ENCODE measurements around the gene CDH11. TPM values are rescaled to one million over a fixed set of nuclear protein-coding genes. Genes with fewer than 3 reads are reported as not detected.

CDH11 gene
- total and polyA plus RNA-seq, 8 donors, result 2.2 to 171 (median 15.2) TPM

- no peak for DNase-seq
- H3K4me1 ChIP-seq, result peaks cover 0 to 4% (median 1%) of the 10 kb centered on the region in 4 donors
- H3K9me3 ChIP-seq, result no peaks in the 10 kb centered on the region
- H3K4me3 ChIP-seq, result no peak overlapping the region
- H3K36me3 ChIP-seq, result no peaks in the 10 kb centered on the region
- H3K27me3 ChIP-seq, result no peaks in the 10 kb centered on the region
- WGBS, 5 donors, result 33 to 43% (median 34%) methylated on average over 3 of the region's 3 CpGs
- intact Hi-C loops (cut with DNase I; ENCODE audit: low total_unique reads), result no loop called here
- TF ChIP-seq CTCF (IDR thresholded peaks at IDR 0.05), result no peak
- no peak for TF ChIP-seq POLR2AphosphoS5 (IDR thresholded peaks at IDR 0.05)
- TF ChIP-seq POLR2A (IDR thresholded peaks at IDR 0.05), result no peak
- no peak for TF ChIP-seq EP300 (IDR thresholded peaks at IDR 0.05)
- no peak overlapping the region for H3K27ac ChIP-seq
These were observed 164.6 kb downstream of the CDH11 start for GRCh38 chr16:64957246-64957645.

- TF ChIP-seq POLR2AphosphoS5 (IDR thresholded peaks at IDR 0.05), result no peak
- no peak for TF ChIP-seq EP300 (IDR thresholded peaks at IDR 0.05)
- no peak for TF ChIP-seq POLR2A (IDR thresholded peaks at IDR 0.05)
- no peak for TF ChIP-seq CTCF (IDR thresholded peaks at IDR 0.05)
- intact Hi-C loops (cut with DNase I; ENCODE audit: low total_unique reads), result no loop called here
- Histone ChIP-seq H3K27ac (peak overlapping the region in 3 of 5 donors; percentile 28 to 57 (median 36)), H3K36me3 (peaks cover 0 to 28% (median 15%) of the 10 kb centered on the region in 4 donors), H3K27me3 (no peaks in the 10 kb centered on the region), H3K9me3 (no peaks in the 10 kb centered on the region), H3K4me3 (no peak overlapping the region), H3K4me1 (peaks cover 0 to 8% (median 2%) of the 10 kb centered on the region in 4 donors)
- DNase-seq, result peak in 1 of 2 donors; percentile 16
These were observed 169.7 kb downstream of the CDH11 start for GRCh38 chr16:64952177-64952576.

- no peaks in the 10 kb centered on the region for H3K27me3 ChIP-seq
- peaks cover 0 to 8% (median 0%) of the 10 kb centered on the region in 4 donors for H3K4me1 ChIP-seq
- no peaks in the 10 kb centered on the region for H3K9me3 ChIP-seq
- 74 to 89% (median 85%) methylated on average over 8 of the region's 8 CpGs for WGBS, 5 donors
- peaks cover 0 to 30% (median 15%) of the 10 kb centered on the region in 4 donors for H3K36me3 ChIP-seq
- intact Hi-C loops (cut with DNase I; ENCODE audit: low total_unique reads), result no loop called here
- no peak overlapping the region for H3K4me3 ChIP-seq
- no peak for TF ChIP-seq EP300 (IDR thresholded peaks at IDR 0.05)
- no peak for TF ChIP-seq POLR2A (IDR thresholded peaks at IDR 0.05)
- no peak for TF ChIP-seq CTCF (IDR thresholded peaks at IDR 0.05)
- no peak for TF ChIP-seq POLR2AphosphoS5 (IDR thresholded peaks at IDR 0.05)
- no peak for DNase-seq
- H3K27ac ChIP-seq, result peak overlapping the region in 2 of 5 donors; percentile 28 to 57
These were observed 170.7 kb downstream of the CDH11 start for GRCh38 chr16:64951193-64951592.

GRCh38 chr16:64950731-64951130 lies 171.1 kb downstream of the CDH11 start:
- Histone ChIP-seq H3K9me3 (no peaks in the 10 kb centered on the region), H3K27ac (no peak overlapping the region), H3K27me3 (no peaks in the 10 kb centered on the region), H3K36me3 (peaks cover 0 to 30% (median 15%) of the 10 kb centered on the region in 4 donors), H3K4me1 (peaks cover 0 to 8% (median 0%) of the 10 kb centered on the region in 4 donors), H3K4me3 (no peak overlapping the region)
- intact Hi-C loops (cut with DNase I; ENCODE audit: low total_unique reads), result no loop called here
- WGBS, 5 donors, result 94 to 95% (median 95%) methylated on average over 23 to 25 of the region's 25 CpGs
- no peak for DNase-seq
- TF ChIP-seq CTCF (IDR thresholded peaks at IDR 0.05) (no peak), EP300 (IDR thresholded peaks at IDR 0.05) (no peak), POLR2AphosphoS5 (IDR thresholded peaks at IDR 0.05) (no peak), POLR2A (IDR thresholded peaks at IDR 0.05) (no peak)

Data from stomach (tissue), 9 donors.